GM19438 (cell line): ENCODE results near the gene SLC9C2.

Experiments used
- ATAC-seq: cut with Tn5 transposase; IDR thresholded peaks from one replicate; pipeline ENCODE4 v1.9.1; 2021; ENCODE audit warnings: low read depth; ENCODE audit not compliant: unreplicated experiment

The SLC9C2 gene

DNA sequence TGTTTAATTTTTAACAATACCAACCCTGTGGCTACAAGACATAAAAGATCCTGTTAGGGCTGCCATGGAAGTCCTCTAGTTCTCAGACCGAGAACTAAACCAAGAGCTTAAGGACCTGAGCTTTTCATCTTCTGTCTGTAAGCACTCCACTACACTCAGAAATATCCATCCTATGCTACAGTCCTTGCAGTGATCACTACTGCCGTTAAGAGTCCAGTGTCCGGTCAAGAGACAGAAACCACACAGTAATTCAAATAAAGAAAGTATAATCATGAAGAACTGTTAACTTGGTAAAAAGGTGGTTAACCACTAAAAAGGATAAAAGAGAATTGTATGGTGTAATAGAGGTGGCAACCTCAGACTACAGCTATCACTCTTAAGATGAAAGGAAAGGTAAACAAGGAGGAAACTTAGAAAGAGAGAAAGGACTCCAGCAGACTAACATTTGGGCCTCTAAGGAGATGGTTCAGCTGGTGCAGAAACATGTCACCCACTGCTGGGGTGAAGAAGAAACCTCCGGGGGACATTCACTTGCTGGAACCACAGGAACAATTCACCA lies 147.8 kb downstream of the SLC9C2 start:
- no peak for ATAC-seq

DNA sequence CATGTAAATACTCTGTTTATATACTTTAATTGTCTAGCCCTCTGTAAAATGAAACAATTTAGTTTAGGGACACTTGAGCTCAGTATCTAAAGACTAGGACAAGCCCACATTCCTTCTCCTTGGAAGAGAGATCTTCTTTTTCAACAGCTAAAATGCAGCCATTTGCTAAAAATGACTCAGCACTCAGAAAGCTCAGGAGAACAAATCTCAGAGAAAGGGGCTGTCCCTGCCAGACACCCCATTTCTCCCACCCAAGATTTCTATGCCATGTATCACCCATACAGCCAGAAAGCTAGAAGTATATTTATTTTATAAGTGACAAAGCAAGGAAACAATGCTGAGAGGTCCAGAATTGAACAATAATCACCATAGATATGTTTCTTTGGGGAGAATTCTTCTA lies 148.9 kb downstream of the SLC9C2 start:
- no peak for ATAC-seq

DNA sequence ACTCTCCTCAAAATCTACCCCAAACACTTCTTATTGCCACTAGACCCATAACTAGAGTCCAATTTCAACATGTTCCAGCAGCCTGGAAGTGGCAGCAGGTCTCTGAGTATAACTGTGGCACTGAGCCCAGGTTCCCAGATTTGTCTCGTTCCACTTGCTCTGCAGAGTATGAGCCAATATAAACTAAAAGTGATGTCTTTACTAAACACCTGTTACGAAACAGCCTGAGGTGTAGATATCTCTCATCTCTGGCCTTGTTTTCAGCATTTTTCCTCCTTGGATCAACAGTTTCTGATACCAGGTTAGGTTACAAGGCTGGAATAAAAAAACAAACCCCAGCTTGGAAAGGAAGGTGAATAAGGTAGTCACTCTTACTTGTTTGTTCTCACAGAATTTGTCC lies 150.9 kb downstream of the SLC9C2 start:
- no peak for ATAC-seq
